HepG2 (cell line): ENCODE measurements around the gene LYZ.

Source experiments
- JUNB ChIP-seq: sonication (generic); formaldehyde crosslinking; IDR thresholded peaks from 2 replicates; pipeline ENCODE4 v1.8.0; 2022; ENCODE audit warnings: missing genetic modification reagents, mild to moderate bottlenecking, borderline replicate concordance
- MAFG ChIP-seq: sonication (generic); formaldehyde crosslinking; IDR thresholded peaks from 2 replicates; pipeline ENCODE4 v1.5.1; 2020; ENCODE audit warnings: mild to moderate bottlenecking, missing genetic modification reagents
- NKX3-1 ChIP-seq: sonication (generic); formaldehyde crosslinking; IDR thresholded peaks from 2 replicates; pipeline ENCODE4 v1.5.0; 2020; ENCODE audit warnings: missing genetic modification reagents
- SCMH1 ChIP-seq: sonication (generic); formaldehyde crosslinking; IDR thresholded peaks from 2 replicates; pipeline ENCODE4 v1.9.0; 2021; ENCODE audit warnings: missing genetic modification reagents, mild to moderate bottlenecking, borderline replicate concordance
- YY1 ChIP-seq: IDR thresholded peaks from 2 replicates; pipeline ENCODE4 v1.6.1; 2011; ENCODE audit warnings: low read length, low read depth, moderate library complexity, mild to moderate bottlenecking; ENCODE audit not compliant: insufficient read depth, insufficient replicate concordance
- ZNF12 ChIP-seq: sonication (generic); formaldehyde crosslinking; IDR thresholded peaks from 2 replicates; pipeline ENCODE4 v1.5.0; 2020; ENCODE audit warnings: missing genetic modification reagents
- TF ChIP-seq, protein P1 (sequence below): sonication (generic); formaldehyde crosslinking; IDR thresholded peaks from 2 replicates; pipeline ENCODE4 v1.5.0; 2020; ENCODE audit warnings: mild to moderate bottlenecking, missing genetic modification reagents, moderate library complexity

DNA sequence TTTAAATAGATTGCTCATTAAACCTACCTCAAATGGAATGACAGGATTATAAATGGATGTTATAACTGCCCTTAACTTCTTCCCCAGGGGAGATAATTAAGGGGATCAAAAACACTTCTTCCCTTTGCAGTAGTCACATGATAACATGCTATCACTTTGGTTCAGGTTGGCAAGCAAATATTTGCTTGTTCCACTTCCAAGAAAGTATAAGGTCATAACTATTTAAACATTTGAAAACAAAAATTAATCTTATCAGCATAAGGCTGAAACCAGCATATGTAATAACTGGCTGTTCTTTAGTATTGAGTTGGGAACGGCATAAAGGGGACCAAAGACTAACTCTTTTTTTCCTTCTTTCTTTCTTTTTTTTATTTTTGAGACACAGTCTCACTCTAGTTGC is 2.4 kb upstream of the LYZ start:
- TF ChIP-seq MAFG (CRISPR knock-in tag), result no peak
- TF ChIP-seq YY1, result no peak
- TF ChIP-seq, protein P1, sequence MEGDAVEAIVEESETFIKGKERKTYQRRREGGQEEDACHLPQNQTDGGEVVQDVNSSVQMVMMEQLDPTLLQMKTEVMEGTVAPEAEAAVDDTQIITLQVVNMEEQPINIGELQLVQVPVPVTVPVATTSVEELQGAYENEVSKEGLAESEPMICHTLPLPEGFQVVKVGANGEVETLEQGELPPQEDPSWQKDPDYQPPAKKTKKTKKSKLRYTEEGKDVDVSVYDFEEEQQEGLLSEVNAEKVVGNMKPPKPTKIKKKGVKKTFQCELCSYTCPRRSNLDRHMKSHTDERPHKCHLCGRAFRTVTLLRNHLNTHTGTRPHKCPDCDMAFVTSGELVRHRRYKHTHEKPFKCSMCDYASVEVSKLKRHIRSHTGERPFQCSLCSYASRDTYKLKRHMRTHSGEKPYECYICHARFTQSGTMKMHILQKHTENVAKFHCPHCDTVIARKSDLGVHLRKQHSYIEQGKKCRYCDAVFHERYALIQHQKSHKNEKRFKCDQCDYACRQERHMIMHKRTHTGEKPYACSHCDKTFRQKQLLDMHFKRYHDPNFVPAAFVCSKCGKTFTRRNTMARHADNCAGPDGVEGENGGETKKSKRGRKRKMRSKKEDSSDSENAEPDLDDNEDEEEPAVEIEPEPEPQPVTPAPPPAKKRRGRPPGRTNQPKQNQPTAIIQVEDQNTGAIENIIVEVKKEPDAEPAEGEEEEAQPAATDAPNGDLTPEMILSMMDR (CRISPR knock-in tag), result no peak
- no peak for TF ChIP-seq SCMH1 (CRISPR knock-in tag)
- no peak for TF ChIP-seq JUNB
- no peak for TF ChIP-seq NKX3-1 (CRISPR knock-in tag)
- TF ChIP-seq ZNF12 (CRISPR knock-in tag), result no peak
